GM12892 (cell line): Measurements from ENCODE around the gene WDR89.

Source experiments
- DNase-seq: peaks from one replicate; pipeline ENCODE4 v3.0.0; 2011; ENCODE audit not compliant: insufficient read length
- FAIRE-seq: peaks from 2 replicates; lab custom pipeline; 2011; peaks lifted over from hg19 to GRCh38; lab: Jason Lieb, UNC
- POLR2A ChIP-seq: IDR thresholded peaks from 2 replicates; pipeline ENCODE4 v1.6.1; 2011; ENCODE audit warnings: low read depth, low read length, control low read depth
- POLR2AphosphoS5 ChIP-seq: IDR thresholded peaks from 2 replicates; pipeline ENCODE4 v1.6.1; 2011; ENCODE audit warnings: low read depth, low read length, control low read depth
- TAF1 ChIP-seq: IDR thresholded peaks from 2 replicates; pipeline ENCODE4 v1.6.1; 2011; ENCODE audit warnings: low read depth, mild to moderate bottlenecking, control low read depth, low read length, borderline replicate concordance

The WDR89 gene

DNA sequence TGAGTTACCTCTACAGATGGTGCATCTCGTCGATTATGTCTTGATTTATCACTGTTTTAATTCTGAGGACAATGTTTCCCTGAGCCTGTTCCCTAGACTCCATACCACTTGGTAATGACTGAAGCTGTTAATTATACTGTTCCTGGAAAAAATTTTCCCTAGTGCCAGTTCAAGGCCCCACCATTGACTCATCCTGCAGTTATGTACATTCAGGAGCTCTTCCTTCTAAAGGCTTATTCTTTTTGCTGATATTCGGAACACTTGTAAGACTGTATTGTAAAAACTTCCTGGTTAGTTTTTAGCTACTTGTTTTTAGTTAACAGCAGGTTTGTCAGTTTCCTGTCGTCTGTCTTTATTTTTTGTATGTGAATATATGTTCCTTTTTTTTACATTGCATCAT lies 68.1 kb downstream of the WDR89 start:
- TF ChIP-seq POLR2AphosphoS5 (no peak), POLR2A (no peak), TAF1 (no peak)
- FAIRE-seq (no peak), DNase-seq (no peak)

DNA sequence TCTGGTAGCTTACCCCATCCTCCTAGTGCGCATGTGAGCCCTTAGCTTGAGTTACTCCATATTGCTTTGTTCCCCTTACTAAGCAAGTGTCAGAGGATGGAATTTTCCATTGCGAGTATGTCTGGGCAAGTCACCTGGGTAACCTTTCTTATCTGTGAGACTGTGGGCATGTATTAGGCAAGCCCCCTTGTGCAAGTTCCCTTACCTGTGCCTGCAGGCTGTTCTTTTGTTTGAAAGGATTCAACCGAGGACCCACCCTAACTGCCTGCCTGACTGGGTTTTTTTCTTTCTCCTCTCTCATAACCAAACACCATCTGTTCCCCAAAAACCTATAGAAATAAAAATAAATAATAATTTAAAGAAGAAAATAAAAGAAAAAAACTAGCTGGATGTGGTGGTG lies 76.2 kb downstream of the WDR89 start:
- DNase-seq (no peak), FAIRE-seq (no peak)
- no peak for TF ChIP-seq POLR2AphosphoS5
- no peak for TF ChIP-seq TAF1
- TF ChIP-seq POLR2A = no peak

GRCh38 chr14:63564318-63564717 lies 77.4 kb downstream of the WDR89 start:
- TF ChIP-seq POLR2A (no peak), POLR2AphosphoS5 (no peak), TAF1 (no peak)
- no peak for FAIRE-seq
- DNase-seq = no peak

DNA sequence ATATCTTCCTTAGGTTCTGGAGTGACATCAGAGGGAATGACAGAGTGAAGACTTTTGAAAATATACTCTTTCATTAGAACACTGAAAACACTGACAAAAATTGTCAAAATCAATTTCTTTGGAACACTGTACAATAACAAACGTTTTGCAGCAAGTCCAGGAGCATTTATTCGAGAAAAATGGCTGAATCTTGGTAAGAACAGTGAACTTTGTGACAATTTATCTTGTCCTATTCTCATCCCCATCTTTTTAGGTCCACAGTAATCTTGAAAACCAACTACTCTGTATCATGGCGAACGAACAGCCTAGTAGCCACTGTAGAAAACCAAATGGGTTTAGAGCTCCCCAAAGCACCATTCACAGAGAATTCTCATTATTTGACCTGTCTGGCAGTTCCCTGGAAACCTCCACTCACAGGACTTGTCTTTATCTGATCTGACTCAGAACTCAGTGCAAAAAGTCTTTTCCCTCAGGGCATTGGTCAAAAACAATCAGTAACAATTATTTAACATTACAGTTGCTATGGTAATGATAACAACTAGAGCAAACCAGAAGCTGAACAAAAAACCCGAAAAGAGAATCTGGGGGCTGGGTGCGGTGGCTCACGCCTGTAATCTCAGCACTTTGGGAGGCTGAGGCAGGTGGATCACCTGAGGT lies 78.2 kb downstream of the WDR89 start:
- TF ChIP-seq POLR2AphosphoS5 (no peak), POLR2A (no peak), TAF1 (no peak)
- DNase-seq (no peak), FAIRE-seq (no peak)

DNA sequence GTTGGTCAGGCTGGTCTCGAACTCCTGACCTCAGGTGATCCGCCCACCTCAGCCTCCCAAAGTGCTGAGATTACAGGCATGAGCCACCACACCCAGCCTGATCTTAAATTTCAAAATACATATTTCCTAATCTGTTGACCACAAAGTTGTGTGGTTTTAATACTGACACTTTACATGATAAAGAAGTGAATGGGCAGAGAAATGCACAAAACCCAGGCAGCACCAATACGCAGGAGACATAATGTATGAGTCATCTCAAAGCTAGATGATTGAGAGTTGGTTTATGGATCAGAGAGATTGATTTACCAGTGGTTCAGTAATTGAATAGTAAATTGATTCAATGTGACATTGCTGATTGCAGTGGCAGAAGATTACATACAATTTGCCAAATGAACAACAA lies 79.3 kb downstream of the WDR89 start:
- TF ChIP-seq POLR2A (no peak), TAF1 (no peak), POLR2AphosphoS5 (no peak)
- no peak for DNase-seq
- FAIRE-seq = no peak

DNA sequence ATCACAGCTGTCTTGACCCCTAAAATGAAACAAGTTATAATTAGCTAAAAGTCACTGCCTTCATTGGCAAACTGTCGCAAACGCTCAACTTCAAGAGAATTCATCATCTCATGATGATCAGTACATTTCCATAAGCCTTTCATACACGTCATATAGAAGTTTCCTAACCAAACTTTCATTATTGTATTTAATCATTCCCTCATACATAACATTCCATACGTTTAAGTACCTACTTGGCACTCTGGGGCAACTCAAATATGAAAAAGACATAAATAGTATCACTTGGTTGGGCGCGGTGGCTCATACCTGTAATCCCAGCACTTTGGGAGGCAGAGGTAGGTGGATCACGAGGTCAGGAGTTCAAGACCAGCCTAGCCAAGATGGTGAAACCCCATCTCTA lies 86.1 kb downstream of the WDR89 start:
- DNase-seq (no peak), FAIRE-seq (no peak)
- no peak for TF ChIP-seq TAF1
- TF ChIP-seq POLR2A = no peak
- TF ChIP-seq POLR2AphosphoS5 = no peak

DNA sequence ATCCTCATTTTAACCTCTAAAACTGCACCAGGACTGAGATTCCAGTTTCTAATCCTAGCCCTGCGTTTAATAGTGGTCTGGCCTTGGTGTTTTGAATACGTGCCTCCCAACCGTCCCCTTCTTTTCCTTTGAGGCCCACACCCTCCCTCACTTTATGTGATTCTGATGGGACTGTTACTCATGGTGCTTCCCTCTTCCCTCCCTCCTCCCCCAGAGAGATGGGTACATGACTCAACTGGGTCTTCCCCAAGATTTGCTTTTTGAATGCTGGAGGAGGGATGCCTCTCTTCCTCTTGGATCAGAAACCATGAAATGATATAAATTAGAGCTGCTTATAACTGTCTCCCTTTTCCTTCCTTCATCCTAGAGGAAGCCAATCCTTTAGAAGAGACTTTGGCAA lies 90.3 kb downstream of the WDR89 start:
- no peak for DNase-seq
- peak; percentile 50 for FAIRE-seq
- TF ChIP-seq POLR2A (no peak), POLR2AphosphoS5 (no peak), TAF1 (no peak)

DNA sequence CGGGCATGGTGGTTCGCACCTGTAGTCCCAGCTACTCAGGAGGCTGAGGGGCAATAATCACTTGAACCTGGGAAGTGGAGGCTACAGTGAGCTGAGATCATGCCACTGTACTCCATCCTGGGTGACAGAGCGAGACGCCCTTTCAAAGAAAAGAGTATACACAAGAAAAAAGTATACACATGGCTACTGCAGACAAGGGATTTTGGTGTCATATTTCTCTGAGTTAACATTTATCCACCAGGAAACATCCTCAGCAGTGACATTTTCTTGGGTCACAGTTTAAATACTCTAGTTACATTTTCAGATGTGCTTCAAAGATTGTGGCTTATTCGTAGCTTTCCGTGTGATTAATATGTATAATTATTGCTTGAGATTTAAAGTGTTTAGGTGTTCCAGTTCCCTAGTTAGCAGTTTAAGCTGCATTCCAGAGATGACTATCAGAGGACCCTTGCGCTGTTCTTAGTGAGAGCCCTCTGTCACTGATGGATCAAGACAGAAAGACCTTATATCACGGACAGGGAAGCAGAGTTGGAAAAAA lies 93.8 kb downstream of the WDR89 start:
- FAIRE-seq (no peak), DNase-seq (no peak)
- no peak for TF ChIP-seq POLR2AphosphoS5
- no peak for TF ChIP-seq POLR2A
- no peak for TF ChIP-seq TAF1
